HG03432 (cell line): ENCODE data around the gene SIK3.
"Not testable (repeated sequence)": the region's sequence is repeated elsewhere in the genome, so short reads cannot be mapped to it uniquely, and the experiment has no call there.

Experiments used
- ATAC-seq: cut with Tn5 transposase; IDR thresholded peaks from one replicate; pipeline ENCODE4 v1.9.1; 2021; ENCODE audit warnings: mild to moderate bottlenecking, moderate library complexity; ENCODE audit not compliant: unreplicated experiment

SIK3 gene

GRCh38 chr11:117098269-117099232 lies at the start of gene SIK3:
TSS of gene SIK3 (minus strand) at chr11:117098428. CDS start at chr11:117098415, 13 bp downstream.
- ATAC-seq: peak; percentile 80

GRCh38 chr11:117146521-117146920 lies 48.3 kb upstream of the SIK3 start:
- ATAC-seq: no peak

- ATAC-seq: no peak
Observed at GRCh38 chr11:117145393-117145761, 47.1 kb upstream of the SIK3 start.

GRCh38 chr11:117144477-117145392 lies 46.5 kb upstream of the SIK3 start:
- ATAC-seq: peak; percentile 54

GRCh38 chr11:117143871-117144476 lies 45.7 kb upstream of the SIK3 start, which contains the start of gene PAFAH1B2:
TSS of gene PAFAH1B2 (plus strand) at chr11:117144287. CDS start at chr11:117152448, 8,161 bp downstream.
- peak; percentile 98 for ATAC-seq

- no peak for ATAC-seq
Observed at GRCh38 chr11:117143390-117143789, 45.2 kb upstream of the SIK3 start.

GRCh38 chr11:117137223-117138086 lies 39.2 kb upstream of the SIK3 start:
- not testable (repeated sequence) for ATAC-seq

- ATAC-seq: not testable (repeated sequence)
Observed at GRCh38 chr11:117134979-117135378, 36.8 kb upstream of the SIK3 start.

- no peak for ATAC-seq
Observed at GRCh38 chr11:117134431-117134830, 36.2 kb upstream of the SIK3 start.

GRCh38 chr11:117130879-117131278 lies 32.7 kb upstream of the SIK3 start:
- no peak for ATAC-seq

- ATAC-seq: not testable (repeated sequence)
Observed at GRCh38 chr11:117130396-117130795, 32.2 kb upstream of the SIK3 start.

- ATAC-seq: no peak
Observed at GRCh38 chr11:117128289-117128688, 30.1 kb upstream of the SIK3 start.

- no peak for ATAC-seq
Observed at GRCh38 chr11:117127171-117127901, 29.1 kb upstream of the SIK3 start.

GRCh38 chr11:117126223-117126965 lies 28.2 kb upstream of the SIK3 start:
- ATAC-seq: no peak

- ATAC-seq: no peak
Observed at GRCh38 chr11:117122556-117122955, 24.3 kb upstream of the SIK3 start.

- ATAC-seq: no peak
Observed at GRCh38 chr11:117121176-117121575, 22.9 kb upstream of the SIK3 start.

GRCh38 chr11:117117681-117118080 lies 19.5 kb upstream of the SIK3 start:
- no peak for ATAC-seq

GRCh38 chr11:117112939-117113338 lies 14.7 kb upstream of the SIK3 start:
- ATAC-seq: not testable (repeated sequence)

GRCh38 chr11:117112497-117112896 lies 14.3 kb upstream of the SIK3 start:
- not testable (repeated sequence) for ATAC-seq
